ENCODE measurements around the gene R3HDM4. TPM values are rescaled to one million over a fixed set of nuclear protein-coding genes. Genes with fewer than 3 reads are reported as not detected.

The R3HDM4 gene
- 27.2 to 42.8 TPM (median 35.9 TPM) in 5 replicates for total RNA-seq (2022; extraction: Qiagen RNA extraction; ENCODE audit: low read depth)

GRCh38 chr19:913080-913748, at the start of gene R3HDM4:
Gene R3HDM4 (minus strand): TSS chr19:913219. CDS start chr19:913157, 62 bp downstream.

DNA sequence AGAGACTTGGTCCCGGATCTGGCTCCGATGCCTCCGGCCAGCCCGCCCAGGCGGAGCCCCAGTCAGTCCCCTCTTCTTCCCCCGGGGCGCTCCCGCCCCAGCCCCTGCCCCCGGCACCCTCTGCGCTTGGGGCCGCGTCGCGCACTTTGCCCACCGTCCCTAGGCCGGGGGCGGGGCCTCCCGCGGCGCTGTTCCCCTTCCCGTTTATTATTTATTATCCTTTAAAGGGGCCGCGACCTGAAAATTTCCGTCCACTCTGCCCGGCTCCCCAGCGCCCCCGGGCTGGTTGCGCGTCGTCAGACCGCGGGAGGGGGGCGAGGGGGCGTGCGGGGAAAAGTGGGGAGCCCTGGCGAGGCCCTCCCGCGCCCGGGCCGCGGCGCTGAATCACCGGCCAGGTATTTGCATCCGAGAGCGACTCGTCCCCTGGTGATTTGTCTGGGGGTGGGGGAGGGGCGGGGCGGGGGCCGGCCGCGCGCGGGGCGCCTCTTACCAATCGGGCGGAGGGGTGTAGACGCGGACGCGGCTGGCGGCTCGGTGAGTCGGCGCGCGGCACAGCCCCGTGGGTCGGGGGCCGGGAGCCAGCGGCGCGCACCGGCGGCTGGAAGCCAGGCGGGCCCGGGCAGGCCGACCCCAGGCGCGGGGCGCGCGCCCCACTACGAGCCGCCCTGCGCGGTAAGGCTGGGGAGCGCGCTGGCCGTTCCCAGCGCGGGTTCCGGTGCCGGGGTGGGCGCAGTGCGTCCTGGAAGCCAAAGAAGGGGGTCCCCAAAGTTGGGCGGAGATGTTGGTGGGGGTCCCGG, 12.7 kb upstream of the R3HDM4 start, which contains the start of gene ARID3A:
TSS of gene ARID3A (plus strand) at position 510 of the 797 bp plus-strand sequence. CDS start 3,494 bp downstream, outside the sequence.

GRCh38 chr19:917323-918151, 4.5 kb upstream of the R3HDM4 start, which contains the start of gene KISS1R:
Gene KISS1R (plus strand): TSS chr19:917333. CDS start chr19:917503, 170 bp downstream.

GRCh38 chr19:892894-893689, 19.9 kb downstream of the R3HDM4 start, which contains the start of the genes MED16 and RNU6-9:
Gene MED16 (minus strand): TSS chr19:893187. CDS start chr19:891131, 2,056 bp downstream.
Gene RNU6-9 (plus strand): TSS chr19:893484.

DNA sequence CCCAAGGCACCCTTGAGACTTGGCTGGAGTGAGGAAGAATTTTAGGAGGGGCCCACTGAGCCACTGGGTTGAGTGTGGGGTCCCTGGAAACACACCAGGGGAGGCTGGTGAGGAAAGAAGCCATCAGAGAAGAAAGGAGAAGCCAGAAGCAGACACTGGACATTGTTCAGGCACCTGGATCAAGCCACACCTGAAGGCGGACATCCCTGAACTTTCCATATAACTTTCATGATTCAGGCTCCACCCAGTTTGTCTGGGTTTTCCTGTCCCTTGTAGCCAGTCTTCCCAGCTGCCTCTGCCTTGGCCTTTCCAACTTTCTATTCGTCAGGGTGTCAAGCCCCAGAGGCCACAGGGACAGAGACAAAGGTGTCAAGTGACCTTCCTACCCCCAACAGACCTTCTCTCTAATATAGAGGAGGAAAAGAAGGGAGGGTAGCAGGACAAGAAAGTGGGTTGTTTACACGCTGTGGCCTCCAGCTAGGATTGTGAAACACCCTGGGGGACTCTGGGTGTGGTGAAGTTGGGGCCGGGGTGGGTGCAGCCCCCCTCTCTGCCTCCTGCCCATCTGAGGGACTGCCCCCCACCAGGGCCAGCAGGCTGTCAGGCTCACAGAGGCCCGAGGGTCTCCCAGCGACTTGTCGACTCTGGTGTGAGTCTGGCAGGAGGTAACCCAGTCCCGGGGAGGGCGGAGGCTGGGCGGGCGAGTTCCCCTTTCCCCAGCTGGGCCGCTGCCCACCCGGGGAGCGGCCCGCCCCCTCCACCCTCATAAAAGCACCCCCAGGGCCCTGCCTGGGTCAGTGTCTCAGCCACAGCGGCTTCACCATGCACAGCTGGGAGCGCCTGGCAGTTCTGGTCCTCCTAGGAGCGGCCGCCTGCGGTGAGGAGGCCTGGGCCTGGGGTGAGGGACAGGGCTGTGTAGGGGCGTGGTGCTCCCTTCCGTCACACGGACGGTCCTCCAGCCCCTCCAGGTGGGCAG, 53.9 kb downstream of the R3HDM4 start, which contains the start of gene CFD:
TSS of gene CFD (plus strand) at position 797 of the 976 bp plus-strand sequence. CDS start at position 823, 26 bp downstream.

DNA sequence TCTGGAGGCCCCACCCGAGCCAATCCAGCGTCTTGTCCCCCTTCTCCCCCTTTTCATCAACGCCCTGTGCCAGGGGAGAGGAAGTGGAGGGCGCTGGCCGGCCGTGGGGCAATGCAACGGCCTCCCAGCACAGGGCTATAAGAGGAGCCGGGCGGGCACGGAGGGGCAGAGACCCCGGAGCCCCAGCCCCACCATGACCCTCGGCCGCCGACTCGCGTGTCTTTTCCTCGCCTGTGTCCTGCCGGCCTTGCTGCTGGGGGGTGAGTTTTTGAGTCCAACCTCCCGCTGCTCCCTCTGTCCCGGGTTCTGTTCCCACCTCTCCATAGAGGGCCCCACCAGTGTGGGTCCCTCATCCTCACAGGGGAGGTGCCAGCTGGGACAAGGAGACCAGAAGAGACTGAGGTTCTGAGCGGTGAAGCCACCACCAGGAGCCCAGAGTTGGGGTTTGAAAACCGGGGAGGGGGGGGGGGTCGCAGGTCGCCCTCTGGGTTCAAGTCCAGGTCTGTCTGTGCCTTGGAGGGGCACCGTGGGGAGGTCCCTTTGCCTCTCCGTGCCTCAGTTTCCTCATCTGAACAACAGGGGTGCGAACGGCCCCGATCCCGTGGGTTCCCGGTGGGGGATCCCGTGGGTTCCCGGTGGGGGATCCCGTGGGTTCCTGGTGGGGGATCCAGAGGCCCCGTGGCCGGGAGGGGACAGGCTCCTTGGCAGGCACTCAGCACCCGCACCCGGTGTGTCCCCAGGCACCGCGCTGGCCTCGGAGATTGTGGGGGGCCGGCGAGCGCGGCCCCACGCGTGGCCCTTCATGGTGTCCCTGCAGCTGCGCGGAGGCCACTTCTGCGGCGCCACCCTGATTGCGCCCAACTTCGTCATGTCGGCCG, 60.6 kb downstream of the R3HDM4 start, which contains the start of gene ELANE:
TSS of gene ELANE (plus strand) at position 168 of the 878 bp plus-strand sequence. CDS start at position 194, 26 bp downstream.

Other genes starting within 250 kb of the R3HDM4 start
- 126 to 139 TPM (median 135 TPM) in 5 replicates for gene FSTL3, start 236.8 kb downstream of the R3HDM4 start, total RNA-seq (2022; extraction: Qiagen RNA extraction; ENCODE audit: low read depth)
- gene PRSS57, start 217.8 kb downstream of the R3HDM4 start, total RNA-seq (2022; extraction: Qiagen RNA extraction; ENCODE audit: low read depth): 0.09 to 0.31 TPM (median 0.12 TPM) in 4 of 5 replicates, not detected in the other
- gene PALM, start 204.3 kb downstream of the R3HDM4 start, total RNA-seq (2022; extraction: Qiagen RNA extraction; ENCODE audit: low read depth): 11.5 to 17.0 TPM (median 13.6 TPM) in 5 replicates
- 86.2 to 99.9 TPM (median 95.7 TPM) in 5 replicates for gene MISP, start 162.1 kb downstream of the R3HDM4 start, total RNA-seq (2022; extraction: Qiagen RNA extraction; ENCODE audit: low read depth)
- gene PTBP1, start 115.8 kb downstream of the R3HDM4 start, total RNA-seq (2022; extraction: Qiagen RNA extraction; ENCODE audit: low read depth): 222 to 238 TPM (median 234 TPM) in 5 replicates
- 1.9 to 4.8 TPM (median 3.8 TPM) in 5 replicates for gene PLPPR3, start 91.3 kb downstream of the R3HDM4 start, total RNA-seq (2022; extraction: Qiagen RNA extraction; ENCODE audit: low read depth)
- 0.14 to 0.34 TPM (median 0.22 TPM) in 4 of 5 replicates, not detected in the other for gene AZU1, start 85.4 kb downstream of the R3HDM4 start, total RNA-seq (2022; extraction: Qiagen RNA extraction; ENCODE audit: low read depth)
- gene PRTN3, start 72.2 kb downstream of the R3HDM4 start, total RNA-seq (2022; extraction: Qiagen RNA extraction; ENCODE audit: low read depth): 0.24 to 0.36 TPM (median 0.28 TPM) in 5 replicates
- 0.13 to 0.17 TPM (median 0.14 TPM) in 3 of 5 replicates, not detected in the others for gene ELANE, start 60.9 kb downstream of the R3HDM4 start, total RNA-seq (2022; extraction: Qiagen RNA extraction; ENCODE audit: low read depth)
- 8.2 to 19.0 TPM (median 16.7 TPM) in 5 replicates for gene CFD, start 53.6 kb downstream of the R3HDM4 start, total RNA-seq (2022; extraction: Qiagen RNA extraction; ENCODE audit: low read depth)
- 10.9 to 20.5 TPM (median 18.7 TPM) in 5 replicates for gene MED16, start 20.0 kb downstream of the R3HDM4 start, total RNA-seq (2022; extraction: Qiagen RNA extraction; ENCODE audit: low read depth)
- gene RNU6-9, start 19.7 kb downstream of the R3HDM4 start, total RNA-seq (2022; extraction: Qiagen RNA extraction; ENCODE audit: low read depth): not detected in 5 replicates
- 0.17 to 0.43 TPM (median 0.30 TPM) in 5 replicates for gene KISS1R, start 4.1 kb upstream of the R3HDM4 start, total RNA-seq (2022; extraction: Qiagen RNA extraction; ENCODE audit: low read depth)
- gene ARID3A, start 12.8 kb upstream of the R3HDM4 start, total RNA-seq (2022; extraction: Qiagen RNA extraction; ENCODE audit: low read depth): 3.3 to 6.5 TPM (median 5.0 TPM) in 5 replicates
- gene WDR18, start 71.1 kb upstream of the R3HDM4 start, total RNA-seq (2022; extraction: Qiagen RNA extraction; ENCODE audit: low read depth): 48.6 to 71.6 TPM (median 65.8 TPM) in 5 replicates
- gene GRIN3B, start 87.2 kb upstream of the R3HDM4 start, total RNA-seq (2022; extraction: Qiagen RNA extraction; ENCODE audit: low read depth): 1.1 to 2.9 TPM (median 2.4 TPM) in 5 replicates
- gene TMEM259, start 107.9 kb upstream of the R3HDM4 start, total RNA-seq (2022; extraction: Qiagen RNA extraction; ENCODE audit: low read depth): 72.8 to 115 TPM (median 101 TPM) in 5 replicates
- gene RNU6-2, start 108.3 kb upstream of the R3HDM4 start, total RNA-seq (2022; extraction: Qiagen RNA extraction; ENCODE audit: low read depth): not detected in 5 replicates
- gene CNN2, start 113.4 kb upstream of the R3HDM4 start, total RNA-seq (2022; extraction: Qiagen RNA extraction; ENCODE audit: low read depth): 48.4 to 58.7 TPM (median 53.6 TPM) in 5 replicates
- 4.6 to 9.3 TPM (median 8.6 TPM) in 5 replicates for gene ABCA7, start 126.9 kb upstream of the R3HDM4 start, total RNA-seq (2022; extraction: Qiagen RNA extraction; ENCODE audit: low read depth)
- 1.1 to 2.0 TPM (median 1.9 TPM) in 5 replicates for gene ARHGAP45, start 153.9 kb upstream of the R3HDM4 start, total RNA-seq (2022; extraction: Qiagen RNA extraction; ENCODE audit: low read depth)
- 197 to 246 TPM (median 217 TPM) in 5 replicates for gene POLR2E, start 182.2 kb upstream of the R3HDM4 start, total RNA-seq (2022; extraction: Qiagen RNA extraction; ENCODE audit: low read depth)
- gene GPX4, start 190.8 kb upstream of the R3HDM4 start, total RNA-seq (2022; extraction: Qiagen RNA extraction; ENCODE audit: low read depth): 425 to 478 TPM (median 449 TPM) in 5 replicates